GM06990 (cell line): ENCODE measurements around the gene ERN1.

Experiments
- DNase-seq: peaks from one replicate; pipeline ENCODE4 v3.0.0-alpha.2; 2011; ENCODE audit not compliant: insufficient read length; ENCODE audit errors: extremely low read depth
- H3K27me3 ChIP-seq: replicated peaks from 2 replicates; pipeline ENCODE4 v1.6.0; 2011; ENCODE audit warnings: low read length; ENCODE audit not compliant: control insufficient read depth, insufficient read depth
- H3K36me3 ChIP-seq: 2 replicates; pipeline ENCODE4 v1.5.1; 2011; ENCODE audit warnings: low read length; ENCODE audit not compliant: control insufficient read depth, insufficient read depth
- H3K4me3 ChIP-seq: replicated peaks from 2 replicates; pipeline ENCODE4 v1.5.1; 2011; ENCODE audit warnings: low read depth, mild to moderate bottlenecking, control low read depth, low read length
- CTCF ChIP-seq: IDR thresholded peaks from 2 replicates; pipeline ENCODE4 v1.5.1; 2011; ENCODE audit warnings: low read length, control low read depth, mild to moderate bottlenecking, inconsistent platforms; ENCODE audit not compliant: insufficient read depth, poor library complexity, severe bottlenecking

Gene ERN1

GRCh38 chr17:64145375-64145750 lies 15.4 kb upstream of the ERN1 start:
- Histone ChIP-seq H3K36me3 (peaks cover 3% of the 10 kb centered on the region), H3K4me3 (peak overlapping the region; percentile 60), H3K27me3 (no peaks in the 10 kb centered on the region)
- no peak for TF ChIP-seq CTCF
- DNase-seq: no peak

GRCh38 chr17:64139542-64139941 lies 9.6 kb upstream of the ERN1 start:
- Histone ChIP-seq H3K36me3 (no peaks in the 10 kb centered on the region), H3K27me3 (no peaks in the 10 kb centered on the region), H3K4me3 (no peak overlapping the region)
- no peak for TF ChIP-seq CTCF
- no peak for DNase-seq

- Histone ChIP-seq H3K36me3 (no peaks in the 10 kb centered on the region), H3K27me3 (no peaks in the 10 kb centered on the region), H3K4me3 (no peak overlapping the region)
- no peak for TF ChIP-seq CTCF
- no peak for DNase-seq
These were observed 8.5 kb upstream of the ERN1 start for GRCh38 chr17:64138441-64138840.

GRCh38 chr17:64135000-64135399 lies 5.1 kb upstream of the ERN1 start:
- no peak overlapping the region for H3K4me3 ChIP-seq
- H3K36me3 ChIP-seq: no peaks in the 10 kb centered on the region
- DNase-seq: no peak
- H3K27me3 ChIP-seq: no peaks in the 10 kb centered on the region
- no peak for TF ChIP-seq CTCF

- Histone ChIP-seq H3K4me3 (no peak overlapping the region), H3K36me3 (no peaks in the 10 kb centered on the region), H3K27me3 (no peaks in the 10 kb centered on the region)
- no peak for DNase-seq
- TF ChIP-seq CTCF: no peak
These were observed 4.4 kb upstream of the ERN1 start for GRCh38 chr17:64134216-64134970.
